Vagina (tissue), 1 donor: ENCODE results near the gene ST6GAL1. TPM values are rescaled to one million over a fixed set of nuclear protein-coding genes. Genes with fewer than 3 reads are reported as not detected.

ENCODE experiments used
- total RNA-seq: library from RNA; depleted of rRNA; stranded (reverse); fragments of >200 nt; gene quantifications from one replicate; pipeline ENCODE4 v1.2.3, GENCODE V29; 2016

Gene ST6GAL1
- total RNA-seq, 1 donor from 2014 or later = 37.8 TPM

Other genes starting within 250 kb of the ST6GAL1 start
- gene KNG1, start 213.2 kb upstream of the ST6GAL1 start, total RNA-seq = not detected
- 375 TPM for gene EIF4A2, start 146.9 kb upstream of the ST6GAL1 start, total RNA-seq
- 8.3 TPM for gene RFC4, start 124.0 kb upstream of the ST6GAL1 start, total RNA-seq
- gene ADIPOQ, start 87.8 kb upstream of the ST6GAL1 start, total RNA-seq = 36.6 TPM
- 10.8 TPM for gene RPL39L, start 209.0 kb downstream of the ST6GAL1 start, total RNA-seq